ENCODE results near the gene CCDC187.

GRCh38 chr9:136340356-136341041, 36.6 kb upstream of the CCDC187 start:
- TF ChIP-seq POLR2AphosphoS5 (IDR thresholded peaks at IDR 0.05; ENCODE audit: low read depth, low read length) (no peak), REST (IDR thresholded peaks at IDR 0.05; ENCODE audit: insufficient read depth in 1 of 2, low read depth in 2 of 2, low read length in 2 of 2) (no peak), TAF1 (IDR thresholded peaks at IDR 0.05; ENCODE audit: borderline replicate concordance, insufficient read depth, low read length) (no peak)

Data from PFSK-1 (cell line).